ENCODE measurements around the gene ANXA11.
A peak's percentile ranks its signal among the peaks of the same experiment; 100 is the strongest.
"Not testable (repeated sequence)": the region's sequence is repeated elsewhere in the genome, so short reads cannot be mapped to it uniquely, and the experiment has no call there.

ANXA11 gene

GRCh38 chr10:80207768-80208370, 2.5 kb upstream of the ANXA11 start:
- no peak for DNase-seq

DNA sequence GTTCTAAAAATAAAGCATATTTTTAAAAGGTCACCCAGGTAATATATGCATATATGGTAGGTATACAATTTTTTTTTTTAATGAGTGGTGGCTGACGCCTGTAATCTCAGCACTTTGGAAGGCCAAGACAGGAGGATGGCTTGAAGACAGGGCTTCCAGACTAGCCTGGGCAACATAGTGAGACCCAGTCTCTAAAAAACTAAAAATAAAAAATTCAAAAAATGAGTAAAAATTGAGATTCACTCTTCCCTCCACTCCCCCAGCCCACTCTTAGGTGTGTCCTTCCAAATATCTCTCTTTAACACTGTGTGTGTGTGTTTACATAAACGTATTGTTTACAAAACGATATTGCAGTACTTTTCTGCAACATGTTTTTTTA, 929 bp upstream of the ANXA11 start:
- DNase-seq, result no peak

DNA sequence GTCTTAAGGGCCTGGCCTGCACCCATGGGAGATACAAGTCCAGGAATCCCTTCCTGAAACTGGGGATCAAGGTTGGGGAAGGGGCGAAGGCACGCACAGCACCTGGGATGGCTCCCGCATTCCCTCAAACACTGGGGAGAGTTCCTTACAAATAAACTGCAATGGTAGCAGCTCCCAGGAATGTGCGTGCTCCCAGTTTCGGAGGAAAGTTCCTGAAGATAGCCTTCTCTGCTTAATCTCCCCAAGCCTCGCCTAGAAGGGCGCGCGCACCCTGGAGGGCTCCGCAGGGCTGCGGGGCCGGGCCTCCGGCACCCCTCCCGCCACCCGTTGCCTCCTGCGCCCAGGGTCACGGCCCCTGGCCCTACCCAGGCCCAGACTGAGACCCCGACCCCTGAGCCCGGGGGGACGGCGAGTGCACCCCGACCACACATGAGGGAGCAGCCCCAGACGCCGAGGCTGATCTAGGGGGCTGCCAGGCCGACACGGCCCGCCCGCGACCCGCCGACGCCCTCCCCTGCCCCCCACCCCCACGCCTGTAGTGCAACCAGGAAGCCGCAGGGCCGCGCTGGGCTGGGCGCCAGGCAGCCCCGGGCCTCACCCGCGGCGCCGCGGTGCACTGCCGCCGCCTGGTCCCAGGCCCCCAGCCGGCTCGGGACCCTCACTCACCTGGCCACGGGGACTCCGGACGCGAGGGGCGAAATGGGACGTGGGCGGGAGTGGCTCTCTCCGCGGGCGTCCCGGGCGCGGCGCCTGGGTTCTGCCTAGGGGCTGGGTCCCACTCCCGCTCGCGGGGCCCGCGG, 460 bp downstream of the ANXA11 start:
- no peak for DNase-seq

- no peak for DNase-seq
These were observed 1.3 kb downstream of the ANXA11 start for GRCh38 chr10:80203835-80204676.

- peak in 1 of 2 experiments; percentile 18 for DNase-seq
These were observed 2.2 kb downstream of the ANXA11 start for GRCh38 chr10:80202934-80203834.

GRCh38 chr10:80202530-80202929, 2.8 kb downstream of the ANXA11 start:
- DNase-seq, result not testable (repeated sequence)

DNA sequence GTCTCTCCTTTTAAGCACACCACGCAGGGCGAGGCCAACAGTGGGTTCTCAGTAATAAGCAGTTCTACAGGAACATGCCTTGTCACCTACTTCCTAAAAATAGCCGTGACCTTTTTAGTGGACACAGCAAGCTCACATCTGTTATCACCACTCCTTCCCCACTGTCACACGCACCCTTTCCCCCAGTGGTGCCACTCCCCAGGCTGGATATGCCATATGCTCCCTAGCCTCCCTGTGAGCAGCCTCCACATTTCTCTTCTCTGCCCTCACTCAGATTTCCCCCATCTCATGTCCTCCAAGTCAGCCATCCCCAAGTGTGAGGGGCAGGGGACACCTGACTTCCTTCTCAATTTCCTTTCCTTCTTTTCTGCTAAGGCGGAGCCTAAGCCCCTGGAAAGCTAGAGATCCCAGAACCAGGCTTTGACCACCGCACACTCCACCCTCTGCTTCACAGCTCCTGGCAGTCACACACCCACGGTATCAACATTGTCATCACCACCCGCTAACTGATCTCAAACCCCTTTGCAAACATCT, 3.7 kb downstream of the ANXA11 start:
- no peak for DNase-seq

DNA sequence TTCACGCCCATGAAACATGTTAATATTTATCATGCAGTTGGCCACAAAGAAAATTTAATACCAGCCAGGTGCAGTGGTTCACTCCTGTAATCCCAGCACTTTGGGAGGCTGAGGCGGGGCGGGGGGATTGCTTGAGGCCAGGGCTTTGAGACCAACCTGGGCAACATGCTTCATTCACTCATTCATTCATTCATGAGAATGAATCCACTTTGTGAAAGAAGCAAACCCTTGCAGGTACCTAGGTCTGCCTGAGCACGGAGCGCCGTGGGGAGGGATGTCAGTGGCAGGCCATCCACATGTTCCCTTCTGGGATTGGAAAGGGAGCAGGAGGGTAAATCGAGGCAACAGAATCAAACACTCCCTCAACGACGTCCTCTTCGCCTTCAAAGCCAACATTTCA, 4.7 kb downstream of the ANXA11 start:
- no peak for DNase-seq

- no peak for DNase-seq
These were observed 5.1 kb downstream of the ANXA11 start for GRCh38 chr10:80200259-80200658.

DNA sequence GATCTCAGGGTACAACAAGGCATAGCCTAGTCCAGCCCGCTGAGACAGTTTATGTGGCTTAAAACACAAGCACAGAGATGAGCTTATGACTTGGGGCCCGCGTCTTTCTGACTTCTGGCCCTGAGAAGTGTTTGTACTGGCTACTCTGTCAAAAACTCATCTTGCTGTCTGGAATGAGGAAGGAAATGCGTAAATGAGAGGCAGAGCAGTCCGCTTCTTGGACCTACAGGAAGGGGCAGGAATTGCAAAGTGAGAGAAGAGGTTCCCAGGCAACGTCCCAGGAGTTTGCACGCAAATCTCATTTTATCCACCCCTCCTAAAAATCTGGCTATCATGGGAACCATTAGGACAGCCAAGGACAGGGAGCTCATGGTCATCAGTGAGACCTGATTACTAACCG, 5.5 kb downstream of the ANXA11 start:
- DNase-seq, result no peak

DNA sequence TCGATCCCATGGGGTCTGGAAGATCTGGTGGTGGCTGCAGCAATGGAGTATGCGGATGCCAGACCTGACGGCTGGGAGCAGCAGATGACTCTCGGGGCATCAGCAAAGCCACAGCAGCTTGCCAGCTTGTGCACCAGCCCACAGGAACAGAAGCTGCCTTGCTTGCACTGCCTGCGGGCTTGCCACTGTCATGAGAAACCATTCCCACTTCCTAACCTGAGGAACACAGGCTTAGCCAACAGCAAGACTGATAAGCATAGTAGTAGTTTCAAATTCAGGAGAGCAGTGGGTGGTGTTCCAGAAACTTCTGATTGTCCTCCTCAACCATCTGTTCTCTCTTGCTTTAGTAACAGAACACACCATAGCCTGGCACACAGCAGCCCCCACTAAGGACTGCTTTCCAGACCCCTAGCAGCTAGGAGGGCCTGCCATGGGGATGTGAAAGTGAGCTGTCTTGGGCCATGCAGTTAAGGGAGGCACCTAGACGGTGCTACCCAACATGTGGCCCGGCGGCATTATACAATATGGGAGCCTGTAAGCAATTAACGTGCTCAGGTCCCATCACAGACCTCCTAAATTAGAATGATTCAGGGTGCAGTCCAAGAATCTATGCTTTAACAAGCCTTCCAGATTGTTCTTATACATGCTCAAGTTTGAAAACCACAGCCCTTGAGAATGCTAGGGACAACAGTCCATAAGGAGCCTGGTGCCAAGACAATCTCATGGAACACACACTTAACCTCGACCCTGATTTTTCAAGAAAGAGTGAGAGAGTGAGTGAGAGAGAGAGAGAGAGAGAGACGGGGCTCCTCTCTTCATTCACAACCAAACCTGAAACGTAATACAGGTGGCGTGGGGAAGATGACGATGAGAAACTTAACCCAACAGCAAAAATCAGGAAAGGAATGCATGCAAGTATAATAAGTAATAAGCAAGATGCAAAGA, 7.1 kb downstream of the ANXA11 start:
- no peak for DNase-seq

GRCh38 chr10:80196950-80197315, 8.4 kb downstream of the ANXA11 start:
- no peak for DNase-seq

DNA sequence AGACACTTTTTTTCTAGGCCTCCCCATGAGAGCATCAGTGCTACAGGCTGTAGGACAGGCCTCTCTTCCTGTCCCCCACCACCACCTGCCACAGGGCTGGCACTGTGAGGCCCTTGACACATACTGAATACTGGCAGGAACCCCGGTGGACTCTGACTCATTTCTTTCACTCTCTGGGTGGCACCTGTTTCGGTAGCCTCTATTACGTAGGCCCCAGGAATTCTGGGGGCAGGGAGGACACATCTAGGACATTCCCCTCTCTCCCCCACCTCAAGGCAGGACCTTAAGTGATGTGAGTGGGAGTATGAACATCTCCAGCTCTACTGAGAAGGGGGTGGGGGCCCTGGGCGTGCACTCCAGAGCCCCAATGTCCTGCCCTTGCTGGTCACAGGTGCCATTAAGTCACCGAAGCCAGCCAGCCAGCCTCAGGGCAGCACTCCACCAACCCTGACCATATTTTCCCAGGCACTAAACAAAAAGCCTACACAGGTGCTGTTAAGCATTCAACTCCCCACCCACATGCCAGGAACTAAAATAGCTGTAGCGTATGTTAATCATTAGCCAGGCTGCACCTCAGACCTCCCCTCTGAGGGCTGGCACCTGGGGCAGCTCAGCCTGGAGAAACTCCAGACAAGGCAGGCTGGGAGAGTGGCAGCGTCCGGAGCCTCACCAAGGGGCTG, 8.9 kb downstream of the ANXA11 start:
- peak; percentile 22 to 57 for DNase-seq

DNA sequence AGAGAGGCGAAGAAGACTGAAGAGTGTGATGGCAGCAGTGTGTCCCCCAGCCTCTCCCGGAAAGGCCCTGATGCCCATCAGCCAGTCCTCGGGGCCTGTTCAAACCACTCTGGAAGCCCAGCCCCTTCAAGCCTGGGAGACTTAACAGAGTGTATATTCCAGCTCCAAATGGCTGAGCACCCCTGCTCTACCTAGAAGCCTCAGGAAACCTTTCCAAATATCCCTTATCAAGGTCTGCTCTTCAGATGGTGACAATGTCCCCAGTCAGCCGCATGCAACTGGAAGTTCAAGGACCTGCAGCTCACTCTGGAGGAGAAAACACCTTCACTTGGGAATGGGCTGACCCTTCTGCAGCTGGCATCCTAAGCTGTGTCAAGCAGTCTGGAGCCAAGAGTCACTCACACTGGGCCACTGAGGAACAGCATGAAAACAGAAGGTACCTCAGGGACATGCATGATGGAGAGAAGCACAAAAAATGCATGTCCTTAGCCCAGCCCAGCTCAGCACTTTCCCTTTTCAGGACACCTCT, 10.2 kb downstream of the ANXA11 start:
- no peak for DNase-seq

- no peak for DNase-seq
These were observed 10.8 kb downstream of the ANXA11 start for GRCh38 chr10:80194373-80195045.

DNA sequence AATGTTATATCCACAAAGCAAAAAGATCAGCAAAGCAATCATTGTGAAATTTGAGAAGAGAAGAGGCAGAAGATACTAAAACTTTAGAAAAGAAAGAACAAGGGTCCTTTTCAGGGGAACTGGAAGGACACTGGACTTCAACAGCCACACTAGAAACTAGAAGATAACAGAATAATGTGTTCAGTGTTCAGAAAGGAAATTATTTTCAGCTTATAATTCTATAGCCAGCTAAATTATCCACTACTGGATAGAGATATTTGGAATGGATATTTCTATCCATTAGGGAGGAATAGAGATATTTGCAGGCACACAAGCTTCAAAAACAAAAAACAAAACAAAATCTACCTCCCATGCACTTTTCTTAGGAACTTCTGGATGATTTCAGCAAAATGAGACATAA, 12.8 kb downstream of the ANXA11 start:
- DNase-seq, result no peak

DNA sequence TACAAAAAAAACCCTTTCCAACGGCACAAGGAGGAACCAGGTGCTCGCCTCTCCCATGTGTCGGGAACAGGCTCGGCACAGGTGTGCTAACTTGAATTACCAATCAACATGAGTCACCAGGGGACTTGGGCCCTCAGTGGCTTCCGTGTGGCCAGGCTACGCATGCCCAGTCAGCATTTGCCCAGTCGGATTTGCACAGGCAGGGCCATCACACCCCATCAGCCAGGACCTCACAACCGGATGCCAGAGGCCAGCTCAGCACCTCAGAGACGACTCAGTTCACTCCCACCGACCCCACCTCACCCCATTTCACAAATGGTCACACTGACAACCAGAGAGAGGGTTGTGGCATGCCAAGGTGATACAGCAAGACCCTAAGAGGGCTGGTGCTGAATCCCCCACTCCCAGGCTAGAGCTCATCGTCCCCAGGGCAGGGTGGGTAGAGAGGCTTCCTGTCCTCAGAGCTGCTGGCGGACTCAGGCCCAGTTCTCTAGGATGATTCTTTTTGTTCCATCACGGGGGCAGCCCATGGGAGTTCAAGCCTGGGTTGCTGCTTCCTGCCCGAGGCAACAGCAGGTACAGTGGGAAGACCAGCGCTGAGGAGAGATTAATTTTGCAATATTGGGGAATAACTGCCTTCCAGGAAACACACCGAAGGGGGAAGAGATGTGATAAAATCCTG, 13.6 kb downstream of the ANXA11 start:
- no peak for DNase-seq

DNA sequence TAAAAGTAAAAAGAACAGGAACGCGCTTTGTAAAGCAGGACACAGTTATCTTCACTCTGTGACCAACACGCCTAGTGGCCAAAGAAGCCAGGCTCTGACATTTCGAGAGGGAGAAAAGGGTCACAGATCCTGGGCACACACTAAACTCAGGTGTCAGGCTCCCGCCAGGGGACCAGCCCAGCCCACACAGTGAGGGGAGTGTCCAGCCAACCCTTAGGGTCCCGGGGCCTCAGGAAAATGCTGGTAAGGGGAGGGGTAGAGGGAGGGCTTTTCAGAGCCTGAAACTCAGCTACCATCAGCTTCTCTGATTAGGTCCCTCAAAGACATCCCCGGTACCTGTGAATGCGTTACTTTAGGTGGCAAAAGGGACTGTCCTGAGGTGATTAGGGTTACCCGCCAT, 16.6 kb downstream of the ANXA11 start:
- no peak for DNase-seq

Measured in SHP77 (cell line).